GM21528 (cell line): ENCODE measurements around the gene ATP8A1.

Experiments
- ATAC-seq: cut with Tn5 transposase; IDR thresholded peaks from one replicate; pipeline ENCODE4 v1.9.1; 2021; ENCODE audit warnings: mild to moderate bottlenecking, moderate library complexity; ENCODE audit not compliant: unreplicated experiment, low FRiP score

ATP8A1 gene

GRCh38 chr4:42628740-42629139 lies 28.2 kb downstream of the ATP8A1 start:
- ATAC-seq = no peak

DNA sequence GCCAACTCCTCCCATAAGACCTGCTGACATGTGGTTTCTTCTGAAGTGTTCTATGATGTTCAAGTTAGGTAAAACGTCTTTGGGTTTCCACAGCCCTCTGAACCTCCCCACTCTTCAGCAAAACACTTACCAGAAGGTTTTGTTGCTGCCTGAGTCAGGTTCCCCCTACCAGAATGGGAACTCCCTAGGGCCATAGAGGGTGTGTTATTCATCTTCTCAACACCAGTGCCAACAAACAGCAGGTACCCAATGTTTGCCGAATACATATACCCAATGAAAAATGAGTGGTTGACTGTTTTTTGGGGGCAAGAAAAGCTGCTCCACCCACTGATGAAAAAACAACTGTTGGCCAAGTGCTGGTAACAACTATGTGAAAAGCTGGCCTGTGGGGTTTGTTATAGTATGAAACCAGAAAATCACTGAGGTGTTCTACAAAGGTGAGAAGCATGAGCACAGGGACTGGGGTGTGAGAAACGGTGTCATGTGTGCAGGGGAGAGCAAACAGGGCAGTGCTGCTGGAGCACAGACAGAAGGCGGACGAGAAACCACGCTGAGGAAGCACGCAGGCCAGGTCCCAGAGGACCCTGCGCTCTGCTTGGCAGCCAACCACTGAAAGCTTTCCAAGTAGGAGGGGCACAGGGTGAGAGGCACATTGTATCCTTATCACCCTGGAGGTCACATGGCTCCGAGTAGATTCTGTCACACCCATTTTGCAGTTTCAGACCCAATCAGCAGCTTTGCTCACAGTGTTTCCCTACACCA lies 28.8 kb downstream of the ATP8A1 start:
- peak; percentile 92 for ATAC-seq

DNA sequence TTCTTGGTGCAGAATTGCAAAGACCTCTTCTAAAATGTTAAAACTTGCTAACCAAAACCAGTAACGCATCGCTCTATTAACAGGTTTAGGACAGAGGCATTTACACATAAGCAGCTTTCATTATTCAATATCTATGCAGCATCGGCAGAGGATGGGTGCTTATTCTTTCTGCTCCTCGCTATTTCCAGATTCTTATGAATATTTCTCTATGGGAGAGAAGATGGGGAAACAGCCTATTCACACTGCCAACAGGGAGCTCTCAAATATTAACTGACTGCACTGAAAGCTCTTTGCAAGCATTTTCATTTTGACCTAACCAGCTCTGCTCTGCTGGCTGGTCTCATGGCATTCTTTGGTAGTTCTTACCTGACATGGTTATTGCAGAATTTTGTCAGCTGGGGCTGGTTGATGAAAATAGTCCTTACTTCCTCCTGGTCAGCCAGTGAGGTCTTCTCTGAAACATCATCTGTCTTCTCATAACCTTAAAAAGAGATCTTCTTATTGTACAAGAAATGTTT lies 30.2 kb downstream of the ATP8A1 start:
- no peak for ATAC-seq

- ATAC-seq = no peak
Measured at GRCh38 chr4:42625329-42625728, 31.6 kb downstream of the ATP8A1 start.

DNA sequence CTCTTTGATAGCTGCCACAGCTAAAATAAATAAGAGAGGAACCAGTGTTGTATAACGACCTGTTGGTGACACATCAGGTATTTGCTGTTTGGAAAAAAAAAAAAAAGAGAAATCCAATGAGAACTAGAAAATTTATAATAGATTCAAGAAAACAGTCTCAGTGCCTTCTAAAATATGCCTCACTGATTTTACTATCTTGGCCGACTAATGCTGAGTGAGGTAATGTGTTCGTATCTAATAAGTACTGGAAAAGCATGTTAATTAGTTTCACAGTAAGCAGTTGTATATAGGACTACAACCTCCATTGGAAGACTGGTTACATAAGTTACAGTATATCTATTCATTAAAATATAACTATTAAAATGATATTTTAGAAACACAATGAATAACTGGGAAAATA lies 32.4 kb downstream of the ATP8A1 start:
- ATAC-seq = no peak

GRCh38 chr4:42618023-42618422 lies 38.9 kb downstream of the ATP8A1 start:
- no peak for ATAC-seq

GRCh38 chr4:42617030-42617429 lies 39.9 kb downstream of the ATP8A1 start:
- ATAC-seq = no peak

- ATAC-seq = no peak
Measured at GRCh38 chr4:42616572-42616971, 40.3 kb downstream of the ATP8A1 start.

- no peak for ATAC-seq
Measured at GRCh38 chr4:42615131-42615763, 41.7 kb downstream of the ATP8A1 start.

DNA sequence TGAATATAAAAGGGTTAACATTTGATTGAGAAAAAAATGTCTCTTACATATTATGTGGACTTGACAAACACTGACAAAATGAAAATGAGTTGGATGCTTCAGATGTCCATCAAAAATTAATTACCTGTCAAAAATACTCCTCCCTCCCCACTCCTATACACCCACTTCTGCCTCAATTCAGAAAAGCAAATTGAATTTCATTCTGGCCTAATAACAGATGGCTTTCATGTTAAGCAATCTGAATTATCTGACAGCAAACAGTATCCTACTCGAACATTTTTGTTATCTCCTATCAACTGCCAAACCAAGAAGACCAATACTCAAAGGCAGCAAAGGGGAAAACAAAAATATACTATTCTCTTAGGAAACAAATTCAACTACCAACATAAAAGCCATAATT lies 44.0 kb downstream of the ATP8A1 start:
- ATAC-seq = no peak

GRCh38 chr4:42610941-42611340 lies 46.0 kb downstream of the ATP8A1 start:
- no peak for ATAC-seq

DNA sequence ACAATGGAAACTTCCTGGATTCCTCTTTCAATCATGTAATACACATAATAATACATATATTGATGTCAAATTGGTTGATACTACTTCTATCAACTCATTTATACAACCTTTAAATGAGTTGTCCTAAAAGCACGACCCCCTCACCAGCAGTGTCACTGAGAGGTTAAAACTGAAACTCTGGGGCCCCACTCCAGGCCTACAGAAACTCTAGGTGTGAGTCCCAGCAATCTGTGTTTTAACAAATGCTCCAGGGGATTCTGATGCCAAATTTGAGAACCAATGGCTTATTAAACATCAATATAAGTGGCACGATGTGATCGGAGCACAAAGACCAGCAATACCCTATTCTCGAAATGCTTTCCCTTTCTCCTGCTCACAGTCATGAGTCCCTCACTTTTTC lies 47.9 kb downstream of the ATP8A1 start:
- no peak for ATAC-seq

DNA sequence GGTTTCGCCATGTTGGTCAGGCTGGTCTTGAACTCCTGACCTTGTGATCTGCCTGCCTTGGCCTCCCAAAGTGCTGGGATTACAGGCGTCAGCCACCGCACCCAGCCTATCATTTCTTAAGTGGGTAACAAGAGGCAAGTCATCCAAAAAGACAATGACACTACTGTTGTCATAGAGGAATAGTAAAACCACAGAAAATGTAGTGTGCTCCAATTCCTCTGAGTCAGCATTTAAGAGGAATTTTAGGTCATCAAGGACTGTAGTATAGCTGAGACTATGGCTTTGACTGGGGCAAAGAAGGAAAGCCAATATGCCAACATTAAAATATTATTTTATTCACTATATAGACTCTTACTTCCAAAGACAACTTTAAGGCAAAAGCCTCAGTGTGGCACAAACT lies 48.4 kb downstream of the ATP8A1 start:
- ATAC-seq = no peak

DNA sequence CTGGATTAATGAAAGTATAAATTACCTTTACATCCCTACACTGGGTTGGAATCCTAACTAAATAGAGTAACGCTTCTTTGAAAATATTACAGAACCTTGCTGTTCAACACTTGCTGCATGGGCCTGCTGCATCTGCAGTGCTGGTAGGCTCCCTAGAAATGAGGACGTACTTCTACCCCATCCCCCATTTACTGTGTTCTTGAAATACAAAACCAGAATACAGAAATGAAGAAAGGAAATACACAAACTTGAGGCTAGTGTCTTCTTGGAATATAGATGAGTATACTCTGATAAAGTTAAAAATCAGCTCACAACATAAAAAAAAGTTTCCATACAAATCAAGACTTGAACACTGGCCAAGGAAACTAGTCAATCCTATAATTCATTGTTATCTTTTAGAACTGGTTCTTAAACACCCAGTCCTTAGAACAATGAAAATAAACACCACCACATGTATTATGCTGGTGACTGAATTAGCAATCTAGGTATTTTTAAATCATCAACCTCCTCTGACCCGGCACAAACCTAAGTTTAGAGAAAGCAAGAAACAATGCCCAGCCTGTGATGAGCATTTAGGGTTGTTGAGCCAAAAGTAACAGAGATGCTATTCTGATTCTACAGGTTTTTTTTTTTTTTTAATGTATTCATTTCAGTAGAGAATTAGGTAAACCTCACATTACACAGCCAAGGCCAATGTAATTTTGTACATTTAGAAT lies 49.7 kb downstream of the ATP8A1 start:
- ATAC-seq = no peak

DNA sequence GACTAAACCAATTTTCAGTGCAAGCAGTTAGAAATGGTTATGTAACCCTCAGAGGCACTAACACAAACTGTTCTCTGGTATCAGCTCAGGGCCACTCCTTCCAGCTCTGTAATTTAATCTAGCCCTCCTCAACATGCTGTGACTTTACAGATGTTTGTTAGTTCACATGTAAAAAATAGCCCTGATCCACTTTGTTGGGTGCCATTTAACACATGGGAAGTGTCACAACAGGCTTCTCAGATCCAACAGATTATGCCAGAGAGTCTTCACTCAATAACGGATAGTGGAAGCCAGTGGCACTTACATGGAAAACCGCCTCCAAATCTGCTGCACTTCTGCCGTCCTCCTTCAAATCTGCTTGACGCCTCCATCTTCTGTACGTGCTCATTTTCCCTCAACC lies 51.6 kb downstream of the ATP8A1 start:
- no peak for ATAC-seq

GRCh38 chr4:42603862-42604261 lies 53.0 kb downstream of the ATP8A1 start:
- ATAC-seq = no peak

GRCh38 chr4:42600578-42600977 lies 56.3 kb downstream of the ATP8A1 start:
- peak; percentile 58 for ATAC-seq

DNA sequence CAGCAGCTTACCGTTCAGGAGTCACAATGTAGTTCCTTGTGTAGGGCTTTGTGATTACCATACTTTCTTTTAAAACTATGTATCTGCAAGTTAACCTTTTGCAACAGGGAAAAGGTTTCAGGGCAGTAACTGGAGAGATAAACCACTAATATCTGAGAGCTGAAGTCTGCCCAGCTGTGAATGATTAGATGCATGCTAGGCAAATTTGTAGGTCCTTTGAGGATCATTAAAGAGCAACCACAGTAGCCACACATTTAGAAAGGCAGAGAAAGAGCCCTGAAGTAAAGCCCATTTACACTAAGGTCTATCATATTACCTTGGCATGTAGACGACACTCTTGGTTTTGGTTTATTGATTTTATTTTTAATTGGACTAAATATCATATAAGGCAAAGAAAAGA lies 60.0 kb downstream of the ATP8A1 start:
- no peak for ATAC-seq

DNA sequence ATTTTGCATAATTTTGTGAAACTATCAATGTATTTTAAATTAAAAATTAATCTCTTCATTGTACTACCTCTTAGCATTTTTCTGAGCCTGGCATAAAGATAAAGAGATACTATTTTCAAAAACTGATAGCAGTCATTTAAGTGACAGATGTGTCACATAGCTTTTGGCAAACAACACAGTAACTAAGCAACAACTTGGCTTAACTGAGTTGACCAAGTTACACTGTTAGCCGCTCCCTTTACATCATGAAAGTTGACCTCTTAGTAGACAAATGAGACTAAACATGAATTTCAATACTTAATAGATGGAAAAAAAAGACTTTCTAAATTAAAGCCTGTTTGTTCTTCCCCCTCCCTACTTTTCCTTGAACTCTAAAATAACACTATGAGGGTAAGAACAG lies 62.0 kb downstream of the ATP8A1 start:
- ATAC-seq = no peak

GRCh38 chr4:42588909-42589308 lies 68.0 kb downstream of the ATP8A1 start:
- no peak for ATAC-seq

DNA sequence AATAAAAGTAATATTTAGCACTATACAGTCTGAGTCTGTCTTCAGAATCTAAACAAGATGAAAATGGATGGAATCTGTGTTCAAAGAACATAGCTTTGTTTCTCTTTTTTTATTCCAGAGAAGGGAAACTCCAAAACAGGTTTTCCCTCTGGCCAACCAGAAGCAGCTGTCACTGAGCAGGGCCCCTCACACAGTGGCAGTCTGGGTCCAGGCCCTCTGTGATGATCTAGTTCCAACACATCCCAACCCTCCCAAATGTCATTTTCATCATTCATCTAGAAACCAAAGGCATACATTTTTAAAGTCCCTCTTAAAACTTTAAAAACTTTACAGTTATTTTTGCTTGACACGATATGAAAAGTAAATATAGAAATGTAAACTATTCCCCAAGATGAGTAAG lies 70.1 kb downstream of the ATP8A1 start:
- ATAC-seq = no peak
